Small intestine (tissue), 7 donors: ENCODE data around the gene FBXO10. TPM values are rescaled to one million over a fixed set of nuclear protein-coding genes. Genes with fewer than 3 reads are reported as not detected.
A peak's percentile ranks its signal among the peaks of the same experiment; 100 is the strongest.

Source experiments
- DNase-seq, 2 donors: peaks; one replicate each; pipeline versions ENCODE4 v3.0.0 to v3.0.0-alpha.2; 2013
- FAIRE-seq: peaks from 2 replicates; lab custom pipeline; 2012; peaks lifted over from hg19 to GRCh38; lab: Jason Lieb, UNC
- H3K27ac ChIP-seq, 3 donors: one replicate each; pipeline ENCODE4 v1.5.1; 2013; ENCODE audit warnings: low read length in 2 of 3, mild to moderate bottlenecking in 2 of 3, control low read depth in 1 of 3, inconsistent platforms in 1 of 3, low read depth in 1 of 3, moderate library complexity in 1 of 3
- H3K27me3 ChIP-seq, 3 donors: one replicate each; pipeline ENCODE4 v1.6.1; 2013; ENCODE audit warnings: low read length in 3 of 3, inconsistent platforms in 1 of 3; ENCODE audit not compliant: control insufficient read depth in 3 of 3, insufficient read depth in 3 of 3
- H3K36me3 ChIP-seq, 3 donors: one replicate each; pipeline ENCODE4 v1.6.1; 2013; ENCODE audit warnings: low read length in 3 of 3, inconsistent platforms in 1 of 3, low read depth in 1 of 3, mild to moderate bottlenecking in 1 of 3, moderate library complexity in 1 of 3; ENCODE audit not compliant: control insufficient read depth in 3 of 3, insufficient read depth in 2 of 3
- H3K4me1 ChIP-seq, 3 donors: one replicate each; pipeline ENCODE4 v1.6.1; 2013; ENCODE audit warnings: low read length in 2 of 3, inconsistent platforms in 1 of 3, low read depth in 1 of 3, mild to moderate bottlenecking in 1 of 3, moderate library complexity in 1 of 3; ENCODE audit not compliant: control insufficient read depth in 3 of 3, insufficient read depth in 2 of 3
- H3K4me3 ChIP-seq, 3 donors: one replicate each; pipeline ENCODE4 v1.5.1; 2013; ENCODE audit warnings: low read length in 3 of 3, control low read depth in 1 of 3, inconsistent platforms in 1 of 3, low read depth in 1 of 3, mild to moderate bottlenecking in 1 of 3, moderate library complexity in 1 of 3
- H3K9me3 ChIP-seq, 2 donors: one replicate each; pipeline ENCODE4 v1.6.1; 2013; ENCODE audit warnings: low read depth in 1 of 2, low read length in 1 of 2; ENCODE audit not compliant: control insufficient read depth in 2 of 2, insufficient read depth in 1 of 2
- WGBS, 3 donors: extraction: QIAGEN DNeasy Blood & Tissue Kit; methylation state at CpG; one replicate each; pipeline ENCODE4 v1.1.7; 2013; 5-methylcytosine and 5-hydroxymethylcytosine counted together
- polyA plus RNA-seq, 4 donors: library from polyadenylated mRNA; stranded (reverse) in 3 of 4; unstranded in 1 of 4; fragments of 200-250 nt in 3 of 4; fragments of 120-200 nt in 1 of 4; gene quantifications; one replicate each; pipeline versions ENCODE4 v1.2.1 to v1.2.3, GENCODE V29; 2013
- donor health status: healthy with polysubstance abuse.
- donor health status: control.
- donor health status: control.
- donor health status: Bipolar disorder and iron deficiency.
- donor health status: healthy.

The FBXO10 gene
- polyA plus RNA-seq, 4 donors: 1.4 to 4.4 (median 2.4) TPM

DNA sequence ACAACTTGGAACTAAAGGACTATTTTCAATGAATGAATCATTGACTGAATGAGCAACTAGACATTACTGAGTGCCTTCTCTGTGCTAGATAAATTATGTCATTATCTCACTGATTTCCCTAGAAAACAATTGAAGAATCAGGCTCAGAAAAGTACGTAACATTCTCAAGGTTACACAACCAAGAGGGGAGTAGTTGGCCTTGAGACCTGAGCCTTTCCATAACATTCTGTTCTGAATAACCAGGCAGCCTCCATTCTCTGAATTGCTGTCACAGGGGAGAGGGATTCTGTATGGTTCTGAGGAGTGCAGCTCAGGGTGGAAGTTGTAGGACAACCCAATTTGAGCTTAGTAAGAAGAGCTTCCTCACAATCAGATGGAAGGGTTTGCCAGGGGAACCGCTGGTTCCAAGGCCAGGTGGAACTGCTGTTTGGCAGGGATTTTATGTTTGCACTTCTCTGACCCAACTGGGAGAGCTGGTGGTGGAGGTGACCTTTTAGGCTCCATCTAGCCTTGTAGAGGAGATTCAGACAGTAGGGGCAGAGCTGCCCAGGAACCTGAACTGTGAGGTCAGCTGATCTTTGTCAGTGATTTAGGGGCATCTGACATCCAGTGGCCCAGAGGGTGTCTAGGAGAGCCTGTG, 74.1 kb downstream of the FBXO10 start:
- H3K4me3 ChIP-seq: no peak overlapping the region
- no peaks in the 10 kb centered on the region for H3K4me1 ChIP-seq
- WGBS, 3 donors: 66 to 97% (median 85%) methylated on average over 2 of the region's 2 CpGs
- H3K9me3 ChIP-seq: no peaks in the 10 kb centered on the region
- peaks cover 5 to 54% (median 12%) of the 10 kb centered on the region in 3 donors for H3K36me3 ChIP-seq
- FAIRE-seq (no peak), DNase-seq (no peak)
- H3K27me3 ChIP-seq: no peaks in the 10 kb centered on the region
- no peak overlapping the region for H3K27ac ChIP-seq

DNA sequence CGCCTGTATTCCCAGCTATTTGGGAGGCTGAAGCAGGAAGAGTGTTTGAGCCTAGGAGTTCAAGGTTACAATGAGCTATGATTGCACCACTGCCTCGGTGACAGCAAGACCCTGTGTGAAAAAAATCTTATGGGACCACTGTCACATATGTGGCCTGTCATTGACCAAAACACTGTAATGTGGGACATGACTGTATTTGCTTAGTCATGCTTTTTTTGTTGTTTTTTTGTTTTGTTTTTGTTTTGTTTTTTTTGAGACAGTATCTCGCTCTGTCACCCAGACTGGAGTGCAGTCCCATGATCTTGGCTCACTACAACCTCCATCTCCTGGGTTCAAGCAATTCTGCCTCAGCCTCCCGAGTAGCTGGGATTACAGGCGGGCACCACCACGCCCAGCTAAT, 76.9 kb downstream of the FBXO10 start:
- FAIRE-seq (no peak), DNase-seq (no peak)
- Histone ChIP-seq H3K27ac (no peak overlapping the region), H3K4me3 (no peak overlapping the region), H3K36me3 (peaks cover 5 to 62% (median 16%) of the 10 kb centered on the region in 3 donors), H3K9me3 (no peaks in the 10 kb centered on the region), H3K4me1 (no peaks in the 10 kb centered on the region), H3K27me3 (no peaks in the 10 kb centered on the region)
- 92 to 94% (median 94%) methylated on average over 6 of the region's 6 CpGs for WGBS, 3 donors

DNA sequence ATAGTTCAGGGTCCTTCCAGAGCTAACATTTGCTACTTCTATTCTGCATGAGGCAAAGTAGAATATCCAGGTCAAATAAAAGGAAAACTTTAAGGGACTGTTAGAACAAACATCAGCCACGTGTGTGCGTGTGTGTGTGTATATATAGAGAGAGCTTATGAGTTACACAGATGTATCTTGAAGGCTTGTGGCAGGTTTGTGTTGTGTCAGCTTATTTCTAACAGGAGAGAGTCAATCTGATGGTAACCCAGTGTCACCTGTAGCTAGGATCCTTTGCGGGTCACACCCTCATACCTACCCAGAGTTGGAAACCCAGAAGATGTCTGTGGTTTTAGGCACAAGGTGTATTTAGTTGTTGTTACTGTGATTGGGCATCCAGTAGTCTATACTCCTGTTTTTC, 77.7 kb downstream of the FBXO10 start:
- no peak for DNase-seq
- H3K36me3 ChIP-seq: peaks cover 8 to 62% (median 15%) of the 10 kb centered on the region in 3 donors
- 51 to 94% (median 94%) methylated on average over 3 of the region's 3 CpGs for WGBS, 3 donors
- H3K4me3 ChIP-seq: no peak overlapping the region
- no peaks in the 10 kb centered on the region for H3K9me3 ChIP-seq
- H3K4me1 ChIP-seq: no peaks in the 10 kb centered on the region
- no peak overlapping the region for H3K27ac ChIP-seq
- no peaks in the 10 kb centered on the region for H3K27me3 ChIP-seq
- no peak for FAIRE-seq

DNA sequence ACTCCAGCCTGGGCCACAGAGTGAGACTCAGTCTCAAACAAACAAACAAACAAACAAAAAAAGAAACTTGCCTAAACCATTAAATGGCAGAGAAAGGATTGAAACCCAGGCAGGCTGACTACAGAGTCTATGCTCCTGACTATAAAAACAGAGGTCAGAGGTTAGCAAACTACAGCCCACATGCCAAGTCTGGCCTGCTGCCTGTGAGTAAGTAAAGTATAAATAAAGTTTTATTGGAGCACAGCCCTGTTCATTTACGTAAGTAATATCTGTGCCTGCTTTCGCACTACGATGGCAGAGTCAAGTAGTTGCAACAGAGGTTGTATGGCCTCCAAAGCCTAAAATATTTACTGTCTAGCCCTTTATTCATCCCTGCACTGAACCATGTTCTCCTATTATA, 78.9 kb downstream of the FBXO10 start:
- Histone ChIP-seq H3K9me3 (no peaks in the 10 kb centered on the region), H3K27me3 (no peaks in the 10 kb centered on the region), H3K36me3 (peaks cover 5 to 54% (median 14%) of the 10 kb centered on the region in 3 donors), H3K4me3 (no peak overlapping the region), H3K27ac (no peak overlapping the region), H3K4me1 (no peaks in the 10 kb centered on the region)
- WGBS, 3 donors: 95 to 99% (median 99%) methylated on average over 3 of the region's 3 CpGs
- DNase-seq: no peak
- no peak for FAIRE-seq

DNA sequence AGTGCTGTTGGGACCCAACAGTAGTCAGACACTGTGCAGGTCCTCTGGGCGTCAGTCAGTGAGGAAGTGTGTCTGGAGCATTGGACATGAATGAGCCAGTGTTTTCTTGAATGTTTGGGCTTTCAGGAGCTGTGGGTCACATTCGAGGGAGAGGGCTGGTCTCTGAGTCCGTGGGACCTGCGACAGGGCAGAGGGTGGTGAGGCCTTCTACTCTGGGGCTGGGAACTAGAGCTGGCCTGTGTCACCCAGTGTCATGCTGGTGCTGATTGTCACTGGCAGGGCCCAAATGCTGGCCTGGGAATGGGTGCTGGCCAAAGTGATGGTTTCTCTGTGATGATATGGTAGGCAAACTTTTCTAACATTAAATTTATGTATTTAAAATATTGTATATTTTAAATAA, 80.2 kb downstream of the FBXO10 start:
- H3K9me3 ChIP-seq: no peaks in the 10 kb centered on the region
- 67 to 91% (median 81%) methylated on average over 4 of the region's 4 CpGs for WGBS, 3 donors
- H3K36me3 ChIP-seq: peaks cover 5 to 47% (median 12%) of the 10 kb centered on the region in 3 donors
- H3K4me1 ChIP-seq: no peaks in the 10 kb centered on the region
- no peak overlapping the region for H3K4me3 ChIP-seq
- DNase-seq: no peak
- H3K27ac ChIP-seq: no peak overlapping the region
- no peaks in the 10 kb centered on the region for H3K27me3 ChIP-seq
- no peak for FAIRE-seq

DNA sequence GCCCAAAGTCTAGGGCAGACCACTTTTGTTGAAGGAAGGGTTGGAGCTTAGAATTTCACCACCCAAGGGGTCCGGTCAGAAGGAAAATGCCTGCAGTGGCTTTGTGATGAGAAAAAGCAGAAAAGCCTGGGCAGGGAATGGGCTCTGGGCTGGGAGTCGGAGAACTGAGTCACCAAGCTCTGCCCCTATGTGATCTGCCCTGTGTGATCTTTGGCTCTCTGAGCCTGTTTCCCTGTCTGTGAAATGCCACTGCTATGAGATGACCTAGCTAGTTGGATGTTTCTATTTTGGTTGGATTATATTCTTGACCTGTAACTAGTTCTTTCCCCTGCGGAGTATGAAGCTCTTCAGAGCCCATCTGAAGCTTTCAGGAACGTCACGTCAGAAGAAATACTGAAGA, 80.6 kb downstream of the FBXO10 start:
- no peak for DNase-seq
- WGBS, 3 donors: 95 to 99% (median 95%) methylated on average over 5 of the region's 5 CpGs
- FAIRE-seq: no peak
- no peaks in the 10 kb centered on the region for H3K9me3 ChIP-seq
- H3K27me3 ChIP-seq: no peaks in the 10 kb centered on the region
- H3K4me3 ChIP-seq: no peak overlapping the region
- no peak overlapping the region for H3K27ac ChIP-seq
- H3K4me1 ChIP-seq: no peaks in the 10 kb centered on the region
- peaks cover 5 to 42% (median 9%) of the 10 kb centered on the region in 3 donors for H3K36me3 ChIP-seq

DNA sequence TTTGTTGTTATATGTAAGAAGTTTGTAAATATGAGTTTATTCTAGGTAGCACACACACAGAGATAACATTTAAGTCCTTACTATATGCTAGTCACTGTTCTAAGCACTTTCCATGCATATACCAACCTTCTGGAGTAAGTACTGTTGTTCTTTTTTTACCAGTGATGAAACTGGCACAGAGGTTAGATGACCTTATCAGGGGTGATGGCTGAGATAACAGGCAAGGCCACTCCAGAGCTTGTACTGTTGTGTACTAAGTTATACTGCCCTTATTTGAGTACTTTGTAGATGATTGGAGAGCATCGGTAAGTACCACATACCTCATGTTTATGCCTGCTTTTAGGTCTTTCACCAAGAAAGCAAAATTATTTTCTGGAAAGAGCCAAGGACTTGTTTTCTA, 84.2 kb downstream of the FBXO10 start:
- FAIRE-seq: no peak
- Histone ChIP-seq H3K9me3 (no peaks in the 10 kb centered on the region), H3K27me3 (no peaks in the 10 kb centered on the region), H3K4me1 (peaks cover 0 to 6% (median 5%) of the 10 kb centered on the region in 3 donors), H3K36me3 (peaks cover 7 to 32% (median 13%) of the 10 kb centered on the region in 3 donors), H3K4me3 (no peak overlapping the region), H3K27ac (no peak overlapping the region)
- WGBS, 3 donors: 89 to 96% (median 93%) methylated on average over 1 of the region's 1 CpG
- no peak for DNase-seq

DNA sequence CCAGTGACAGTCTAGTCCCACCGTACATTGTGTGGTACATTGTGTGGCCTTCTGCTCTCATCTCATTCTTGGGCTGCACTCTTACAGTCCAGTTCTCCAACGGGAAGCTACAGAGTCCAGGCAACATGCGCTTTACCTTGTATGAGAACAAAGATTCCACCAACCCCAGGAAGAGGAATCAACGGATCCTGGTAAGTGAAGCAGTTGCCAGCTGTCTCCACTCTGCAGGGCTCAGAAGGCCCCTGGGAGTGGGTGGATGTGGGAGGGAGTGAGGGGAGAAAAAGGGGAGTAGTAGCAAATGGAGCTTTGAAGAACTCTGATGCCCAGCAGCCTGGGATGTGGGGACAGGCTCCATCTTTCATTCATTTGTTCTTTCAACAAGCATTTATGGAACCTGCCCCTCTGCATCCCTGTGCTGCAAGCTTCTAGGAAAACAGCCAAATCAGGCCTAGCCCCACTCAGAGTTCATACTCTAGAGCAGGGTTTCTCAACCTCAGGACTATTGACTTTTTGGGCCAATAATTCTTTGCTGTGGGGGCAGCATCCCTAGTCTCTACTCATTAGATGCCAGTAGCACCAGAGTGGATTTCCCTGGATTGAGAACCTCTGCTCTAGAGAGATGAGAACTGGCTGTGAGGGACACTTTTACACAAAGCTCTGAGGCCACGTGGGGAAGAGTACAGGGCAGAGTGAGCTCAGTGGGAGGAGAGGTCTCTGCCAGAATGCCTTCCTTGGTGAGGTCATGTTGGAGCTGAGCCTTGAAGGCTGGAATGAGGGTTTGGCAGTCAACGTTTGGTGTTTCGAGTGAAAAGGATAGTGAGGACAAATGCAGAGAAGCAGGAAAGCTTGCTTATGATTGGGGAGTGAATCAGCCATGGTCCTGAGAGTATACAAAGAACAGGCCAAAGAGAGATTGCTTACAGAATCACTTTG, 89.3 kb downstream of the FBXO10 start:
- H3K9me3 ChIP-seq: no peaks in the 10 kb centered on the region
- DNase-seq (peak; percentile 33 to 40), FAIRE-seq (no peak)
- WGBS, 3 donors: 7 to 22% (median 14%) methylated on average over 7 of the region's 7 CpGs
- peak overlapping the region; percentile 54 to 77 (median 58) for H3K4me3 ChIP-seq
- H3K36me3 ChIP-seq: peaks cover 4 to 8% (median 7%) of the 10 kb centered on the region in 3 donors
- peak overlapping the region in 2 of 3 donors; percentile 30 to 55 for H3K27ac ChIP-seq
- no peaks in the 10 kb centered on the region for H3K27me3 ChIP-seq
- H3K4me1 ChIP-seq: peaks cover 0 to 17% (median 8%) of the 10 kb centered on the region in 3 donors
